GM23338 (cell line): ENCODE results near the gene DGKG. TPM values are rescaled to one million over a fixed set of nuclear protein-coding genes. Genes with fewer than 3 reads are reported as not detected.

Source experiments
- ATAC-seq: fragments of 200-7000 bp; cut with Tn5 transposase; 3 replicates; pipeline ENCODE4 v1.9.1; 2020
- DNase-seq: peaks from one replicate; pipeline ENCODE4 v3.0.0-alpha.2; 2015; ENCODE audit warnings: low spot score
- H2AFZ ChIP-seq: fragments of 200-600 bp; sonication (generic); 2 replicates; pipeline ENCODE4 v1.8.0; 2016; ENCODE audit warnings: antibody characterized with exemption, mild to moderate bottlenecking, moderate library complexity
- H3F3A ChIP-seq: fragments of 200-600 bp; sonication (generic); replicated peaks from 2 replicates; pipeline ENCODE4 v1.8.0; 2017; ENCODE audit warnings: antibody characterized with exemption, mixed run types, low read depth
- H3K27ac ChIP-seq: fragments of 200-600 bp; sonication (generic); 2 replicates; pipeline ENCODE4 v1.6.1; 2016; ENCODE audit warnings: low read depth
- H3K27me3 ChIP-seq: fragments of 200-600 bp; sonication (generic); 2 replicates; pipeline ENCODE4 v1.8.0; 2016; ENCODE audit warnings: mild to moderate bottlenecking, mixed run types, moderate library complexity; ENCODE audit not compliant: insufficient read depth
- H3K36me3 ChIP-seq: fragments of 200-600 bp; sonication (generic); 2 replicates; pipeline ENCODE4 v1.8.0; 2016; ENCODE audit warnings: mild to moderate bottlenecking; ENCODE audit not compliant: insufficient read depth
- H3K4me1 ChIP-seq: fragments of 200-600 bp; sonication (generic); 2 replicates; pipeline ENCODE4 v1.8.0; 2016; ENCODE audit warnings: mild to moderate bottlenecking, moderate library complexity; ENCODE audit not compliant: insufficient read depth
- H3K4me2 ChIP-seq: fragments of 200-600 bp; sonication (generic); 2 replicates; pipeline ENCODE4 v1.7.1; 2017; ENCODE audit warnings: mixed run types
- H3K4me3 ChIP-seq: fragments of 200-600 bp; sonication (generic); 2 replicates; pipeline ENCODE4 v1.6.1; 2016; ENCODE audit warnings: mixed run types
- H3K79me2 ChIP-seq: fragments of 200-600 bp; sonication (generic); replicated peaks from 2 replicates; pipeline ENCODE4 v1.8.0; 2017; ENCODE audit warnings: mild to moderate bottlenecking; ENCODE audit not compliant: insufficient read depth
- H3K9me2 ChIP-seq: fragments of 200-600 bp; sonication (generic); 2 replicates; pipeline ENCODE4 v1.8.0; 2017; ENCODE audit not compliant: insufficient read depth
- H4K20me1 ChIP-seq: fragments of 200-600 bp; sonication (generic); replicated peaks from 2 replicates; pipeline ENCODE4 v1.8.0; 2017; ENCODE audit warnings: mild to moderate bottlenecking; ENCODE audit not compliant: insufficient read depth
- H3K27ac Mint-ChIP-seq: 2 replicates; pipeline ENCODE4 v1.8.0; 2020; ENCODE audit warnings: inconsistent platforms, mild to moderate bottlenecking, moderate library complexity, mixed read lengths
- H3K27me3 Mint-ChIP-seq: 3 replicates; pipeline ENCODE4 v1.8.0; 2022; ENCODE audit warnings: low read depth, mild to moderate bottlenecking, moderate library complexity, mixed read lengths, inconsistent platforms; ENCODE audit not compliant: insufficient read depth, poor library complexity
- H3K36me3 Mint-ChIP-seq: 3 replicates; pipeline ENCODE4 v1.8.0; 2021; ENCODE audit warnings: low read depth, mild to moderate bottlenecking, inconsistent platforms, moderate library complexity, mixed read lengths
- H3K4me1 Mint-ChIP-seq: 3 replicates; pipeline ENCODE4 v1.8.0; 2020; ENCODE audit warnings: mild to moderate bottlenecking, inconsistent platforms, mixed read lengths
- H3K4me3 Mint-ChIP-seq: 3 replicates; pipeline ENCODE4 v1.8.0; 2021; ENCODE audit warnings: moderate library complexity, mild to moderate bottlenecking, inconsistent platforms, mixed read lengths
- H3K9me3 Mint-ChIP-seq: 3 replicates; pipeline ENCODE4 v1.8.0; 2020; ENCODE audit warnings: moderate library complexity, mild to moderate bottlenecking, inconsistent platforms, mixed read lengths
- CREB1 ChIP-seq: fragments of 250-450 bp; sonication (Bioruptor Pico); IDR thresholded peaks from 2 replicates; pipeline ENCODE4 v1.5.0; 2020; ENCODE audit warnings: low read depth, mild to moderate bottlenecking, moderate library complexity
- EZH2 ChIP-seq: fragments of 200-600 bp; sonication (generic); IDR thresholded peaks from one replicate; pipeline ENCODE4 v1.8.0; 2017; ENCODE audit warnings: antibody characterized with exemption, mild to moderate bottlenecking, low read depth; ENCODE audit not compliant: unreplicated experiment
- EZH2phosphoT487 ChIP-seq: fragments of 200-600 bp; sonication (generic); IDR thresholded peaks from one replicate; pipeline ENCODE4 v1.8.1; 2018; ENCODE audit warnings: antibody characterized with exemption; ENCODE audit not compliant: unreplicated experiment
- JUNB ChIP-seq: IDR thresholded peaks from one replicate; pipeline ENCODE4 v1.6.1; 2016; ENCODE audit warnings: antibody characterized with exemption; ENCODE audit not compliant: unreplicated experiment
- NANOG ChIP-seq: IDR thresholded peaks from 2 replicates; pipeline ENCODE4 v1.6.1; 2016; ENCODE audit warnings: antibody characterized with exemption, borderline replicate concordance
- POLR2AphosphoS5 ChIP-seq: IDR thresholded peaks from 2 replicates; pipeline ENCODE4 v1.6.1; 2016; ENCODE audit warnings: antibody characterized with exemption, low read depth
- STAT1 ChIP-seq: IDR thresholded peaks from one replicate; pipeline ENCODE4 v1.6.1; 2016; ENCODE audit warnings: antibody characterized with exemption; ENCODE audit not compliant: unreplicated experiment
- ZNF114 ChIP-seq: fragments of 250-450 bp; sonication (Bioruptor Pico); IDR thresholded peaks from 2 replicates; pipeline ENCODE4 v1.5.0; 2020; ENCODE audit warnings: mild to moderate bottlenecking, moderate library complexity
- ZNF331 ChIP-seq: fragments of 250-450 bp; sonication (Bioruptor Pico); IDR thresholded peaks from 2 replicates; pipeline ENCODE4 v1.5.0; 2020; ENCODE audit warnings: low read depth, mild to moderate bottlenecking, moderate library complexity
- polyA plus RNA-seq: library from polyadenylated mRNA; unstranded; fragments of >200 nt; fragmentation: Nextera tagmentation; extraction: Ambion mirVana; gene quantifications from 2 replicates; pipeline ENCODE4 v1.2.1, GENCODE V29; 2016
- total RNA-seq: library from RNA; depleted of rRNA; stranded (reverse); fragments of >200 nt; shearing (Covaris generic); gene quantifications from 2 replicates; pipeline ENCODE4 v1.2.3, GENCODE V29; 2014
- TF ChIP-seq, protein P1 (sequence below): IDR thresholded peaks from one replicate; pipeline ENCODE4 v1.6.1; 2018; ENCODE audit warnings: antibody characterized with exemption; ENCODE audit not compliant: unreplicated experiment
- TF ChIP-seq, protein P2 (sequence below): IDR thresholded peaks from 2 replicates; pipeline ENCODE4 v1.6.1; 2016; ENCODE audit warnings: antibody characterized with exemption
- TF ChIP-seq, protein P3 (sequence below), 2 experiments: fragments of 200-600 bp in 1 of 2; sonication (generic) in 1 of 2; conservative IDR thresholded peaks; 2 replicates each; pipeline versions ENCODE4 v1.5.1 to v1.6.1; 2016 to 2017; ENCODE audit warnings: antibody characterized with exemption in 2 of 2, low read depth in 2 of 2, mild to moderate bottlenecking in 2 of 2, moderate library complexity in 1 of 2
- TF ChIP-seq, protein P4 (sequence below): fragments of 250-450 bp; sonication (Bioruptor Pico); IDR thresholded peaks from 2 replicates; pipeline ENCODE4 v1.5.0; 2020; ENCODE audit warnings: mild to moderate bottlenecking, moderate library complexity

DGKG gene
- total and polyA plus RNA-seq, 2 experiments from 2014 or later, result 0.14 to 0.31 TPM

DNA sequence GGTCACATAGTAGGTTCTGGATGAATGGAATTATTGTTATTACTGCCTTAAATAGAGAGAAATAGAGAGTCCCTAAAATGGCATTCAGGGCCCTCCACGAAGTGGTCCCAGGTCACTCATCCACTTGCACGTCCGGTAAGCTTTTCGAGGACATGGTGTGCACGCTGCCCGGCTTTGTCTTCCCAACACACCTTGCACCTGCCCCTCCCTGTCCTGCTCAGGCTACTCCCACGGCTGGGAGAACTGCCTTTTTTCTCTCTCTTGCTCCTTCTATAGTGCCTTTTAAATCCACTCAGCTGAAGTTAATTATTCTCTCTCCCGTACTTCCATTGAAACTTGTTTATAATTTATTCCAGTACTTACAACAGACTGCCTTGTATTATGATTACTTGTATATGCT, 5.6 kb upstream of the DGKG start:
- no peak for ATAC-seq
- Histone ChIP-seq H3K9me2 (no peaks in the 10 kb centered on the region), H3K4me3 (no peak overlapping the region), H2AFZ (no peak overlapping the region), H3F3A (no peaks in the 10 kb centered on the region), H3K79me2 (no peaks in the 10 kb centered on the region), H3K27ac (no peak overlapping the region), H3K4me1 (0 out of 2 replicates have a peak, but pooled peaks cover 1% of the 10 kb centered on the region), H3K36me3 (no peaks in the 10 kb centered on the region), H3K27me3 (peaks cover 20% of the 10 kb centered on the region), H4K20me1 (no peaks in the 10 kb centered on the region), H3K4me2 (no peak overlapping the region)
- Mint-ChIP-seq H3K4me3 (no peak overlapping the region), H3K4me1 (no peaks in the 10 kb centered on the region), H3K27ac (no peak overlapping the region), H3K27me3 (peaks cover 22% of the 10 kb centered on the region), H3K9me3 (no peaks in the 10 kb centered on the region), H3K36me3 (no peaks in the 10 kb centered on the region)
- DNase-seq, result no peak
- TF ChIP-seq JUNB (no peak), ZNF114 (no peak), ZNF331 (no peak), EZH2phosphoT487 (no peak), POLR2AphosphoS5 (no peak), EZH2 (no peak), CREB1 (CRISPR knock-in tag) (no peak), NANOG (no peak), STAT1 (no peak)
- TF ChIP-seq, protein P1, sequence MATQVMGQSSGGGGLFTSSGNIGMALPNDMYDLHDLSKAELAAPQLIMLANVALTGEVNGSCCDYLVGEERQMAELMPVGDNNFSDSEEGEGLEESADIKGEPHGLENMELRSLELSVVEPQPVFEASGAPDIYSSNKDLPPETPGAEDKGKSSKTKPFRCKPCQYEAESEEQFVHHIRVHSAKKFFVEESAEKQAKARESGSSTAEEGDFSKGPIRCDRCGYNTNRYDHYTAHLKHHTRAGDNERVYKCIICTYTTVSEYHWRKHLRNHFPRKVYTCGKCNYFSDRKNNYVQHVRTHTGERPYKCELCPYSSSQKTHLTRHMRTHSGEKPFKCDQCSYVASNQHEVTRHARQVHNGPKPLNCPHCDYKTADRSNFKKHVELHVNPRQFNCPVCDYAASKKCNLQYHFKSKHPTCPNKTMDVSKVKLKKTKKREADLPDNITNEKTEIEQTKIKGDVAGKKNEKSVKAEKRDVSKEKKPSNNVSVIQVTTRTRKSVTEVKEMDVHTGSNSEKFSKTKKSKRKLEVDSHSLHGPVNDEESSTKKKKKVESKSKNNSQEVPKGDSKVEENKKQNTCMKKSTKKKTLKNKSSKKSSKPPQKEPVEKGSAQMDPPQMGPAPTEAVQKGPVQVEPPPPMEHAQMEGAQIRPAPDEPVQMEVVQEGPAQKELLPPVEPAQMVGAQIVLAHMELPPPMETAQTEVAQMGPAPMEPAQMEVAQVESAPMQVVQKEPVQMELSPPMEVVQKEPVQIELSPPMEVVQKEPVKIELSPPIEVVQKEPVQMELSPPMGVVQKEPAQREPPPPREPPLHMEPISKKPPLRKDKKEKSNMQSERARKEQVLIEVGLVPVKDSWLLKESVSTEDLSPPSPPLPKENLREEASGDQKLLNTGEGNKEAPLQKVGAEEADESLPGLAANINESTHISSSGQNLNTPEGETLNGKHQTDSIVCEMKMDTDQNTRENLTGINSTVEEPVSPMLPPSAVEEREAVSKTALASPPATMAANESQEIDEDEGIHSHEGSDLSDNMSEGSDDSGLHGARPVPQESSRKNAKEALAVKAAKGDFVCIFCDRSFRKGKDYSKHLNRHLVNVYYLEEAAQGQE, result no peak
- TF ChIP-seq, protein P2, sequence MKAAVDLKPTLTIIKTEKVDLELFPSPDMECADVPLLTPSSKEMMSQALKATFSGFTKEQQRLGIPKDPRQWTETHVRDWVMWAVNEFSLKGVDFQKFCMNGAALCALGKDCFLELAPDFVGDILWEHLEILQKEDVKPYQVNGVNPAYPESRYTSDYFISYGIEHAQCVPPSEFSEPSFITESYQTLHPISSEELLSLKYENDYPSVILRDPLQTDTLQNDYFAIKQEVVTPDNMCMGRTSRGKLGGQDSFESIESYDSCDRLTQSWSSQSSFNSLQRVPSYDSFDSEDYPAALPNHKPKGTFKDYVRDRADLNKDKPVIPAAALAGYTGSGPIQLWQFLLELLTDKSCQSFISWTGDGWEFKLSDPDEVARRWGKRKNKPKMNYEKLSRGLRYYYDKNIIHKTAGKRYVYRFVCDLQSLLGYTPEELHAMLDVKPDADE, result no peak
- TF ChIP-seq, protein P3, sequence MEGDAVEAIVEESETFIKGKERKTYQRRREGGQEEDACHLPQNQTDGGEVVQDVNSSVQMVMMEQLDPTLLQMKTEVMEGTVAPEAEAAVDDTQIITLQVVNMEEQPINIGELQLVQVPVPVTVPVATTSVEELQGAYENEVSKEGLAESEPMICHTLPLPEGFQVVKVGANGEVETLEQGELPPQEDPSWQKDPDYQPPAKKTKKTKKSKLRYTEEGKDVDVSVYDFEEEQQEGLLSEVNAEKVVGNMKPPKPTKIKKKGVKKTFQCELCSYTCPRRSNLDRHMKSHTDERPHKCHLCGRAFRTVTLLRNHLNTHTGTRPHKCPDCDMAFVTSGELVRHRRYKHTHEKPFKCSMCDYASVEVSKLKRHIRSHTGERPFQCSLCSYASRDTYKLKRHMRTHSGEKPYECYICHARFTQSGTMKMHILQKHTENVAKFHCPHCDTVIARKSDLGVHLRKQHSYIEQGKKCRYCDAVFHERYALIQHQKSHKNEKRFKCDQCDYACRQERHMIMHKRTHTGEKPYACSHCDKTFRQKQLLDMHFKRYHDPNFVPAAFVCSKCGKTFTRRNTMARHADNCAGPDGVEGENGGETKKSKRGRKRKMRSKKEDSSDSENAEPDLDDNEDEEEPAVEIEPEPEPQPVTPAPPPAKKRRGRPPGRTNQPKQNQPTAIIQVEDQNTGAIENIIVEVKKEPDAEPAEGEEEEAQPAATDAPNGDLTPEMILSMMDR (conservative IDR thresholded peaks at IDR 0.05; ENCODE audit: low read depth in 2 of 2), result no peak
- TF ChIP-seq, protein P4, sequence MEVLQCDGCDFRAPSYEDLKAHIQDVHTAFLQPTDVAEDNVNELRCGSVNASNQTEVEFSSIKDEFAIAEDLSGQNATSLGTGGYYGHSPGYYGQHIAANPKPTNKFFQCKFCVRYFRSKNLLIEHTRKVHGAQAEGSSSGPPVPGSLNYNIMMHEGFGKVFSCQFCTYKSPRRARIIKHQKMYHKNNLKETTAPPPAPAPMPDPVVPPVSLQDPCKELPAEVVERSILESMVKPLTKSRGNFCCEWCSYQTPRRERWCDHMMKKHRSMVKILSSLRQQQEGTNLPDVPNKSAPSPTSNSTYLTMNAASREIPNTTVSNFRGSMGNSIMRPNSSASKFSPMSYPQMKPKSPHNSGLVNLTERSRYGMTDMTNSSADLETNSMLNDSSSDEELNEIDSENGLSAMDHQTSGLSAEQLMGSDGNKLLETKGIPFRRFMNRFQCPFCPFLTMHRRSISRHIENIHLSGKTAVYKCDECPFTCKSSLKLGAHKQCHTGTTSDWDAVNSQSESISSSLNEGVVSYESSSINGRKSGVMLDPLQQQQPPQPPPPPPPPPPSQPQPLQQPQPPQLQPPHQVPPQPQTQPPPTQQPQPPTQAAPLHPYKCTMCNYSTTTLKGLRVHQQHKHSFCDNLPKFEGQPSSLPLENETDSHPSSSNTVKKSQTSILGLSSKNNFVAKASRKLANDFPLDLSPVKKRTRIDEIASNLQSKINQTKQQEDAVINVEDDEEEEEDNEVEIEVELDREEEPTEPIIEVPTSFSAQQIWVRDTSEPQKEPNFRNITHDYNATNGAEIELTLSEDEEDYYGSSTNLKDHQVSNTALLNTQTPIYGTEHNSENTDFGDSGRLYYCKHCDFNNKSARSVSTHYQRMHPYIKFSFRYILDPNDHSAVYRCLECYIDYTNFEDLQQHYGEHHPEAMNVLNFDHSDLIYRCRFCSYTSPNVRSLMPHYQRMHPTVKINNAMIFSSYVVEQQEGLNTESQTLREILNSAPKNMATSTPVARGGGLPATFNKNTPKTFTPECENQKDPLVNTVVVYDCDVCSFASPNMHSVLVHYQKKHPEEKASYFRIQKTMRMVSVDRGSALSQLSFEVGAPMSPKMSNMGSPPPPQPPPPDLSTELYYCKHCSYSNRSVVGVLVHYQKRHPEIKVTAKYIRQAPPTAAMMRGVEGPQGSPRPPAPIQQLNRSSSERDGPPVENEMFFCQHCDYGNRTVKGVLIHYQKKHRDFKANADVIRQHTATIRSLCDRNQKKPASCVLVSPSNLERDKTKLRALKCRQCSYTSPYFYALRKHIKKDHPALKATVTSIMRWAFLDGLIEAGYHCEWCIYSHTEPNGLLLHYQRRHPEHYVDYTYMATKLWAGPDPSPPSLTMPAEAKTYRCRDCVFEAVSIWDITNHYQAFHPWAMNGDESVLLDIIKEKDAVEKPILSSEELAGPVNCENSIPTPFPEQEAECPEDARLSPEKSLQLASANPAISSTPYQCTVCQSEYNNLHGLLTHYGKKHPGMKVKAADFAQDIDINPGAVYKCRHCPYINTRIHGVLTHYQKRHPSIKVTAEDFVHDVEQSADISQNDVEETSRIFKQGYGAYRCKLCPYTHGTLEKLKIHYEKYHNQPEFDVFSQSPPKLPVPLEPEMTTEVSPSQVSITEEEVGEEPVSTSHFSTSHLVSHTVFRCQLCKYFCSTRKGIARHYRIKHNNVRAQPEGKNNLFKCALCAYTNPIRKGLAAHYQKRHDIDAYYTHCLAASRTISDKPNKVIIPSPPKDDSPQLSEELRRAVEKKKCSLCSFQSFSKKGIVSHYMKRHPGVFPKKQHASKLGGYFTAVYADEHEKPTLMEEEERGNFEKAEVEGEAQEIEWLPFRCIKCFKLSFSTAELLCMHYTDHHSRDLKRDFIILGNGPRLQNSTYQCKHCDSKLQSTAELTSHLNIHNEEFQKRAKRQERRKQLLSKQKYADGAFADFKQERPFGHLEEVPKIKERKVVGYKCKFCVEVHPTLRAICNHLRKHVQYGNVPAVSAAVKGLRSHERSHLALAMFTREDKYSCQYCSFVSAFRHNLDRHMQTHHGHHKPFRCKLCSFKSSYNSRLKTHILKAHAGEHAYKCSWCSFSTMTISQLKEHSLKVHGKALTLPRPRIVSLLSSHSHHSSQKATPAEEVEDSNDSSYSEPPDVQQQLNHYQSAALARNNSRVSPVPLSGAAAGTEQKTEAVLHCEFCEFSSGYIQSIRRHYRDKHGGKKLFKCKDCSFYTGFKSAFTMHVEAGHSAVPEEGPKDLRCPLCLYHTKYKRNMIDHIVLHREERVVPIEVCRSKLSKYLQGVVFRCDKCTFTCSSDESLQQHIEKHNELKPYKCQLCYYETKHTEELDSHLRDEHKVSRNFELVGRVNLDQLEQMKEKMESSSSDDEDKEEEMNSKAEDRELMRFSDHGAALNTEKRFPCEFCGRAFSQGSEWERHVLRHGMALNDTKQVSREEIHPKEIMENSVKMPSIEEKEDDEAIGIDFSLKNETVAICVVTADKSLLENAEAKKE (CRISPR knock-in tag), result no peak
